ENCODE data around the gene L3MBTL2. TPM values are rescaled to one million over a fixed set of nuclear protein-coding genes. Genes with fewer than 3 reads are reported as not detected.

The L3MBTL2 gene
- total RNA-seq, 4 donors from 2014 or later, result 9.1 to 32.4 (median 14.5) TPM

DNA sequence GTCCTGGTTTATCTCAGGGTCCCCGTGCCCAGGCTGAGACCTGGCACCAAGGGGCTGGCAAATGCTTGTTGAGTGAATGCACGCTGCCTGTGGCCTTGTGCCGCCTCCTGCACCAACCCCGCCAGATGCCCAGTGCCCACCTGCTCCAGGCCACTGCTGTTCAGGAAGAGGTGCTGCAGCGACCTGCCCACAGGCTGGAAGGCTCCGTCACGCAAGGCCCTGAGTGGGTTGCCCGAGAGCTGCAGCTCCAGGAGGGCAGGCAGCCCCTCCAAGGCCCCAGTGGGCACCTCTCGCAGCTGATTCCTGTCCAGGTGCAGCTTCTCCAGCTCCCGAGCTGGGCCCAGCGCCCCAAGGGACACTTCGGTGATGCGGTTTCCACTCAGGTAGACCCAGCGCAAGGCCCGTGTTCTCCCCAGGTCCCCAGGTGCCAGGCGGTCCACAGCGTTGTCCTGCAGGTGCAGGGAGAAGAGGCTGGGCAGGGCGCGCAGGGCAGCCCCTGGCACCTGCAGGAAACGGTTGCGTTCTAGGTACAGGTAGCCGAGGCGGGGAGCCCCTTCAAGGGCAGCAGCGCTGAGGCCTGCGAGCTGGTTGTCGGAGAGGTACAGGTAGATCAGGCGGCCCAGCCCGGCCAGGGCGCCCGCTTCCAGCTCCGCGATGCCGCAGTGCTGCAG lies 32.1 kb downstream of the L3MBTL2 start:
- intact Hi-C loops (cut with DNase I; ENCODE audit: low total_unique reads), result no loop called here
- no peaks in the 10 kb centered on the region for H3K9me3 ChIP-seq
- H3K36me3 ChIP-seq, result no peaks in the 10 kb centered on the region
- peaks cover 6 to 15% (median 13%) of the 10 kb centered on the region in 4 donors for H3K4me1 ChIP-seq
- H3K27me3 ChIP-seq, result no peaks in the 10 kb centered on the region
- in situ Hi-C loops (cut with MboI; ENCODE audit: low pct_ligation_motif_present in 1 of 4, low pct_unique_long_range_greater_than_20kb in 1 of 4, low sequenced_read_pairs in 3 of 4), result no loop called here
- WGBS, 2 donors (ENCODE audit: low coverage in 1 of 2), result 27% methylated on average over 13 of the region's 33 CpGs; no CpG with 5 or more reads in 1 of the 2 donors
- no peak for DNase-seq
- H3K27ac ChIP-seq, result peak overlapping the region; percentile 10 to 50 (median 39)
- peak overlapping the region; percentile 3 to 53 (median 50) for H3K4me3 ChIP-seq
- TF ChIP-seq, protein P1, sequence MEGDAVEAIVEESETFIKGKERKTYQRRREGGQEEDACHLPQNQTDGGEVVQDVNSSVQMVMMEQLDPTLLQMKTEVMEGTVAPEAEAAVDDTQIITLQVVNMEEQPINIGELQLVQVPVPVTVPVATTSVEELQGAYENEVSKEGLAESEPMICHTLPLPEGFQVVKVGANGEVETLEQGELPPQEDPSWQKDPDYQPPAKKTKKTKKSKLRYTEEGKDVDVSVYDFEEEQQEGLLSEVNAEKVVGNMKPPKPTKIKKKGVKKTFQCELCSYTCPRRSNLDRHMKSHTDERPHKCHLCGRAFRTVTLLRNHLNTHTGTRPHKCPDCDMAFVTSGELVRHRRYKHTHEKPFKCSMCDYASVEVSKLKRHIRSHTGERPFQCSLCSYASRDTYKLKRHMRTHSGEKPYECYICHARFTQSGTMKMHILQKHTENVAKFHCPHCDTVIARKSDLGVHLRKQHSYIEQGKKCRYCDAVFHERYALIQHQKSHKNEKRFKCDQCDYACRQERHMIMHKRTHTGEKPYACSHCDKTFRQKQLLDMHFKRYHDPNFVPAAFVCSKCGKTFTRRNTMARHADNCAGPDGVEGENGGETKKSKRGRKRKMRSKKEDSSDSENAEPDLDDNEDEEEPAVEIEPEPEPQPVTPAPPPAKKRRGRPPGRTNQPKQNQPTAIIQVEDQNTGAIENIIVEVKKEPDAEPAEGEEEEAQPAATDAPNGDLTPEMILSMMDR (IDR thresholded peaks at IDR 0.05), result peak in 2 of 5 experiments; percentile 55 to 61
- no peak for TF ChIP-seq POLR2A (IDR thresholded peaks at IDR 0.05)

DNA sequence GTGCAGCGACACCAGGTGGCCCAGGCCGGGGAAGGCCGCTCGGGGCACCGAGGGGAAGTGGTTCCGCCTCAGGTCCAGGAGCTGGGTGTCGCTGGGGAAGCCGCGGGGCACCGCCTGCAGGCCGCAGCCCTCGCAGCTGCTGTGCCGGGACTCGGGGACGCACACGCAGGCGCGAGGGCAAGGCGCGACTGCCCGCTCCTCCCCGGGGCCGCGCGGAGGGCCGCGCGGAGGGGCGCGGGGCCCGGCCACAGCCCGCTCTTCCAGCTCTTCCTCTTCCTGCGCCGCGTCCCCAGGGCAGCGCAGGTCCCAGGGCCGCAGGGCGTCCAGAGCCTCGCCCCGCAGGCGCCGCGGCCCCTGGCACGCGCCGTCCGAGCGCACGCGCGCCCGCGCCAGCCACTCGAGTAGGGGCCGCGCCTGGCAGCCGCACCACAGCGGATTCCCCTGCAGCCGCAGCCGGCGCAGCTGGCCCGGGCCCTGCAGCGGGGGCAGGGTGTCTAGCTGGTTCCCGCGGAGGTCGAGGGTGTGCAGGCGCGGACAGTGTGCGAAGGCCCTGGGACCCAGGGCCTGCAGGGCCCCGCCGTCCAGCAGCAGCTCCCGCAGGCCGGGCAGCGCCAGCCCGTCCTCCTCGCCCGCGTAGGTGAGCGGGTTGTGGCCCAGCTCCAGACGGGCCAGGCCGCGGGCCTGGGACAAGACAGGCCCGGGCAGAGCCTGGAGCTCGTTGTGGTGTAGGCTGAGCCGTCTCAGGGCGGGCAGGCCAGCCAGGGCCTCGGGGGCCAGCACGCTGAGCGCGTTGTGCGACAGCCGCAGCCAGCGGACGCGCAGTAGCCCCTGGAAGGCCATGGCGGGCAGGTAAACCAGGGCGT lies 32.8 kb downstream of the L3MBTL2 start:
- H3K27ac ChIP-seq, result peak overlapping the region; percentile 10 to 50 (median 39)
- H3K4me1 ChIP-seq, result peaks cover 6 to 15% (median 13%) of the 10 kb centered on the region in 4 donors
- H3K4me3 ChIP-seq, result peak overlapping the region; percentile 3 to 53 (median 50)
- in situ Hi-C loops (cut with MboI; ENCODE audit: low pct_ligation_motif_present in 1 of 4, low pct_unique_long_range_greater_than_20kb in 1 of 4, low sequenced_read_pairs in 3 of 4), result no loop called here
- 26% methylated on average over 27 of the region's 97 CpGs; no CpG with 5 or more reads in 1 of the 2 donors for WGBS, 2 donors (ENCODE audit: low coverage in 1 of 2)
- H3K27me3 ChIP-seq, result no peaks in the 10 kb centered on the region
- intact Hi-C loops (cut with DNase I; ENCODE audit: low total_unique reads), result no loop called here
- TF ChIP-seq, protein P1 (IDR thresholded peaks at IDR 0.05), result peak in 3 of 5 experiments; percentile 52 to 76 (median 71)
- TF ChIP-seq EP300 (IDR thresholded peaks at IDR 0.05; ENCODE audit: low read depth), result no peak
- no peak for TF ChIP-seq POLR2AphosphoS5 (IDR thresholded peaks at IDR 0.05)
- peak; percentile 86 for DNase-seq
- no peaks in the 10 kb centered on the region for H3K36me3 ChIP-seq
- H3K9me3 ChIP-seq, result no peaks in the 10 kb centered on the region

DNA sequence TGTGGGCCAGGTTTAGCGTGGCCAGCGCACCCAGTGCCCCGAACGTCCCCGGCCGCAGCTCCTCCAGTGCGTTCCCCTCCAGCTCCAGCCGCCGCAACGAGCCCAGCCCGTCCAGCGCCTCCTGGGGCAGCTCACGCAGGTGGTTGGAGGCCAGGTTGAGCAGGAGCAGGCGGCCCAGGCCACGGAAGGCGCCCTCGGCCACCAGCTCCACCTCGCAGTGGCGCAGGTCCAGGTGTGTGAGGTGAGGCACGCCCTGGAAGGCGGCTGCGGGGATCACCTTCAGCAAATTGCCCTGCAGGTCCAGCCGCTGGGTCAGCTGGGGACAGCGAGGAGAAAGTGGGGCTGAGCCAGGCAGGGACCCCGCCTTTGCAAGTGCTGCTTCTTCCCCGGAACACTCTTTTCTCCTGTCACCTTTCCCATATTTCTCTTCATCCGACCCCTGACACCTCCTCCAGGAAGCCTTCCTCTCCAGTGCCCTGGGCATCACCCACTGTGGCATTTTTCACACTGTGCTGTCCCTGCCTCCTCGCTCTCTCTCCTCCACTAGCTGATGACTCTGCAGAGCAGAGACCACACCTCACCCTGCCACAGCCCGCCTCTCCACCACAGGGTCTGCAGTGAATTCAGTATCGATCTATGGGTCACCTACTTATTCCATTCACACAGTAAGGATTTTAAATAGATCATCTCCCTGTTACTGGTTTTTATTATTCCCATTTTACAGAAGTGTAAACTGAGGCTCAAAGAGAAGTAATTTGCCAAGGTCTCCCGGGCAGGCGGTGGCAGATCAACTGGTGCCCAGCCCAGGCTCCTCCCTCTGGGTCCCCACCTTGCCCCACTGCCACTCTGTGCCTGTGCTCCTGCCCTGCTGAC lies 33.7 kb downstream of the L3MBTL2 start:
- WGBS, 2 donors (ENCODE audit: low coverage in 1 of 2), result 88% methylated on average over 27 of the region's 32 CpGs; no CpG with 5 or more reads in 1 of the 2 donors
- in situ Hi-C loops (cut with MboI; ENCODE audit: low pct_ligation_motif_present in 1 of 4, low pct_unique_long_range_greater_than_20kb in 1 of 4, low sequenced_read_pairs in 3 of 4) (no loop called here), intact Hi-C loops (cut with DNase I; ENCODE audit: low total_unique reads) (no loop called here)
- DNase-seq, result no peak
- Histone ChIP-seq H3K4me1 (peaks cover 6 to 15% (median 13%) of the 10 kb centered on the region in 4 donors), H3K4me3 (no peak overlapping the region), H3K9me3 (no peaks in the 10 kb centered on the region), H3K27ac (no peak overlapping the region), H3K27me3 (no peaks in the 10 kb centered on the region), H3K36me3 (no peaks in the 10 kb centered on the region)
- TF ChIP-seq EP300 (IDR thresholded peaks at IDR 0.05; ENCODE audit: low read depth) (no peak), POLR2A (IDR thresholded peaks at IDR 0.05) (no peak), POLR2AphosphoS5 (IDR thresholded peaks at IDR 0.05) (no peak)

- DNase-seq, result no peak
- H3K27me3 ChIP-seq, result no peaks in the 10 kb centered on the region
- WGBS, 2 donors (ENCODE audit: low coverage in 1 of 2), result 64% methylated on average over 16 of the region's 16 CpGs; no CpG with 5 or more reads in 1 of the 2 donors
- in situ Hi-C loops (cut with MboI; ENCODE audit: low pct_ligation_motif_present in 1 of 4, low pct_unique_long_range_greater_than_20kb in 1 of 4, low sequenced_read_pairs in 3 of 4) (no loop called here), intact Hi-C loops (cut with DNase I; ENCODE audit: low total_unique reads) (no loop called here)
- no peaks in the 10 kb centered on the region for H3K9me3 ChIP-seq
- TF ChIP-seq POLR2A (IDR thresholded peaks at IDR 0.05) (no peak), EP300 (IDR thresholded peaks at IDR 0.05; ENCODE audit: low read depth) (no peak), POLR2AphosphoS5 (IDR thresholded peaks at IDR 0.05) (no peak)
- no peaks in the 10 kb centered on the region for H3K36me3 ChIP-seq
- no peak overlapping the region for H3K4me3 ChIP-seq
- peak overlapping the region in 1 of 4 donors; percentile 34 for H3K27ac ChIP-seq
- H3K4me1 ChIP-seq, result peaks cover 6 to 15% (median 13%) of the 10 kb centered on the region in 4 donors
These were observed 34.5 kb downstream of the L3MBTL2 start for GRCh38 chr22:41239443-41240128.

Measured in transverse colon (tissue), 4 donors.